NCI-H2227 (cell line): Measurements from ENCODE around the gene EPS15.
"Not testable (repeated sequence)": the region's sequence is repeated elsewhere in the genome, so short reads cannot be mapped to it uniquely, and the experiment has no call there.

Experiments used
- DNase-seq: peaks from one replicate; lab custom pipeline; 2025; ENCODE audit not compliant: unreplicated experiment; lab: John Stamatoyannopoulos, UW

The EPS15 gene

DNA sequence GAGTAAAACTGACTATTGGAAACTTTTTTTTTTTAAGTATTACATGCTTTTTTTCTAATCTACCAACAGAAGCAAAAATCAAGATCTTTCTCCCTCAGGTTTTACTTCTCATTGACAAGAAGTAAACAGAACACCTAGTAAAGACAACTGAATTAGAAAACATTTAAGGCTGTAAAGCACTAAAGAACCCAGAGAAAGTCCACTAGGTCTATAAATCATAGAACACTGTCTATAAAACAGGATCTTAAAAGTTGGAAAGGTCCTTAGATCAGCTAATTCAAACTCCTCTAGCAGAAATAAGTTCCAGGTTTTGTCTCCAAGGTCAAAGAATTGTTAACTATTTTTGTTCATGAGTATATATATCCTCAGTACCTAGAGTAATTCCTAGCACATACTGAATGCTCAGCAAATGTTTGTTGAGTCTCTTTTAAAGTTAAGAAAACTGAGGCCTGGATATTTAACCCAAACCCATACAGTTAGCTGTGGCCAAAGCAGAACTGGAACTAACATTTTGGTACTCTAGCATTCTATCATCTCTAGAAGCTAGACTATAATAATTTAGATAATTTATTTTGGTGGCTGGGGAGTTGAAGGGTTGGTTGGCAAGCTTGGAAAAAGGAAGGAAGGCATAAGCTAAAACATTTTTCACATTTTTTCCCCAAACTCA lies 3.0 kb downstream of the EPS15 start:
- DNase-seq = no peak

DNA sequence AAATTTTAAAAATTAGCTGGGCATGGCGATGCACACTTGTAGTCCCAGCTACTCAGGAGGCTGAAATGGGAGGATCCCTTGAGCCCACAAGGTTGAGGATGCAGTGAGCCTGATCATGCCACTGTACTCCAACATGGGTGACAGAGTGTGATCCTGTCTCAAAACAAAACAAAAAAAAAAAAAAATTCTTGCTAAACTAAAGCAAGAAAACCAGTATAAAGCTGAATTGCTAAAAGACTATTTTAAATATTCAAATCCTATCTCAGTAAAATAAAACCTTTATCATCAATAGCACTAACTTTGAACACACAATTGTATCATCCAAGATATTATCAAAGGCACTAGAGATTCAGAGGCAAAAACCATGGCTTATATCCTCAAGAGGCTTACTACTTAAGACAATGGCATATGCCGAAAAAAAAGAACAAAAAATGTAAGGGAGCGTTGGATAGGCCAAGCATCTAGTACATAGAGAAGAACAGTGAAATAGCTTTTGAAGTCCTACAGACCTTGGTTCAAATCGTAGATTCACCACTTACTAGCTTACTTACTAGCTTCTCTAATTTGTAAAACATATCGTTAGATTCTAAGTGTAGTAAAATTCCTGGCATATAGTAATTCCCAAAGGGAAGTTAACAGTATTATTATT lies 3.6 kb downstream of the EPS15 start:
- no peak for DNase-seq

DNA sequence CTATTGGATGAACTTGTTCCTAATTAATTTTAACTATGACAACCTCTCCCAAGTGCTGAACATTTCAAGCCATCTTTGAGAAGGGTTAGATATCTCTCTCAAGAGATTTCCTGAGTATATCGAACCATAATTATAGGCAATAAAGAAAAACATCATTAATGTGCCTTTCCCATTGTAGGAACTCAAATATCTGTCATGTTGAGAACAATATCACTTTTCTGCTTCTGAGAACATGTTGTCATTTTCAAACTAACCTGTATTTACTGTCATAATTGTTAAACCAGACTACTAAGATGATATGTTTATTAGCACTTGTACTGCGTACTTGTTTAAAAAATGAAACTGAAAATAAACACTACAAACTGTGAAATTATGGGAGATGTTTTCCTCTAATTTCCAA lies 4.3 kb downstream of the EPS15 start:
- DNase-seq = no peak

DNA sequence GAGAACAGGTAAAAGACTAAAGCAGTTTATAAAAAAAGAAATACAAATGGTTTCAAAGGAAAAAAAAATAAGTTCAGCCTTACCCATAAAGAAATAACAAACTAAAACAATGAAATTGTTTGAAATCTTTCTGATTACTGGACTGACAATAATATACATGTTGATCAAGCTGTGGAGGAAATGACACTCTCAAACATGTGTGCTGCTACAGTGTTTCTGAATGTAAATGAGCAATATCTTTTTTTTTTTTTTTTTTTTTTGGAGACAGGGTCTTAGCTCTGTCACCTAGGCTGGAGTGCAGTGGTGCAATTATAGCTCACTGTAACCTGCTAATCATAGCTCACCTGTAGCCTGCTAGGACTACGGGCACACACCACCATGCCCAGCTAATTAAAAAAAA lies 6.5 kb downstream of the EPS15 start:
- DNase-seq = no peak

DNA sequence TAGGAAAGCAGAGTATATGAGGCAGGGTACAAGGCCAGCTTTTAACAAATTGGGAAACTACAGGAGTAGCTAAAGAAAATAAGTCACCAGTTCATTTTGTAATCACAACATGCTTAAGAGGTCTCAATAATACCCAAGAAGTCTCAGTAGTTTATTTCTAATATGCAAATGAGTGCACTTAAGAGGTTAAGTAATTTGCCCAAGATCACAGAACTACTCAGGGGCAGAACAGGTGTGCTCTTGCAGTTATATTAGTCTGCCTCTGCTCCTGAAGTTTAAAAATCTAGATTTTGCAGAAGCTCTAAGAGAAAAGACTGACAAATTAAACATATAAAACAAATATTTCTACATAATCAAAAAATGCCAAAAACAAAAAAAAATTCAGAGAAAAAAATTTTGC lies 6.9 kb downstream of the EPS15 start:
- DNase-seq = no peak

DNA sequence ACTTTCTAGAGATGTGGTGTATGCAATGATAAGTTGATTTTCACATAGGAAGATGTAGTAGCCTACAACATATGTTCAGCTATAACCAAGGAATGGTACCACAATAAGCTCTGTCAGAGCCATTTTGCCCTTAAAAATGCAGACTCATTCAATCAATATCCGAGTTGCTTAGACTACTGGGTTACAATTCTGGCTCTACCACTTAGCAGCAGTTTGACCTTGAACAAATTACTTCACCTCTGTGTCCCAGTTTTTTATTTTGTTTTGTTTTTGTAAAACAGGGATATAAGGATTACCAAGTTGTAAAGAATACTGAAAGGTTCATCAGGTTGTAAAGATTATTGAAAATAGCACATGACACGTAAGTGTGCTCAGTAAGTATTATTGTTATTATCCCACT lies 9.3 kb downstream of the EPS15 start:
- no peak for DNase-seq

DNA sequence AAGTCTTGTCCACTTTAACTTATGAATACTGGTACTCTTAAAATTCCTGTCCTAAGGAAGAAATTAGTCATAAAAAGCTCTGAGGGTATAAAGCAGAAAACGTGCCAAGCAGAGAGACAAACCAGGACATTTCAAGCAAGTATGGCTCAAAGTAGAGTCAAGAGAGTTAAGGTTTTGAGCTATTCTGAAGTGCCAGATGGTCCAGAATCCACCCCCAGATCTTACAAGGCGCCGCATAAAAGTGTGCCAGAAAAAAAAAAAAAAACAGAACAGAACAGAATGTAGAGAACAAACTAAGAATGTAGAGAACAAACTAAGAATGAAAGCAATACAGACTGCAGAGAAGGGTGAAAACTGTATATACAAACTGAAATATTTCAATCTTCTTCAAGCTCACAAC lies 12.5 kb downstream of the EPS15 start:
- DNase-seq = no peak

DNA sequence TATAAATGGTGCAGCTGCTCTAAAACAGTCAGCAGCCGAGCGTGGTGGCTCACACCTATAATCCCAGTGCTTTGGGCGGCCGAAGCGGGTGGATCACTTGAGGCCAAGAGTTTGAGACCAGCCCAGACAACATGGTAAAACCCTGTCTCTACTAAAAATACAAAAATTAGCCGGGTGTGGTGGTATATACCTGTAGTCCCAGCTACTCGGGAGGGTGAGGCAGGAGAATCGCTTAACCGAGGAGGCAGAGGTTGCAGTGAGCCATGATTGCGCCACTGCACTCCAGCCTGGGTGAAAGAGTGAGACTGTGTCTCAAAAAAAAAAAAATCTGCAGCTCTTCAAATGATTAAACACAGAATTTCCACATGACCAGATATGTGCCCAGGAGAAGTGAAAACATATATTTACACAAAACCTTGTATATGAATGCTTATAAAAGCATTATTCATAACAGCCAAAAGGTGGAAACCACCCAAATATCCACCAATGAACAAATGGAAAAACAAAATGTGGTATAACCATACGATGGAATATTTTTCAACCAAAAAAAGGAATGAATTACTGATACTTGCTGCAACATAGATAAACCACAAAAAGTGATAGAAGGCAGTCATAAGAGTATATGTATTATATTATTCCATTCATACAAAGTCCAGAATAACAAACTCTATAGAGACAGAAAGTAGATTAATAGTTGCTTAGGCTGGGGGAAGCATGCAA lies 14.1 kb downstream of the EPS15 start:
- DNase-seq = no peak

DNA sequence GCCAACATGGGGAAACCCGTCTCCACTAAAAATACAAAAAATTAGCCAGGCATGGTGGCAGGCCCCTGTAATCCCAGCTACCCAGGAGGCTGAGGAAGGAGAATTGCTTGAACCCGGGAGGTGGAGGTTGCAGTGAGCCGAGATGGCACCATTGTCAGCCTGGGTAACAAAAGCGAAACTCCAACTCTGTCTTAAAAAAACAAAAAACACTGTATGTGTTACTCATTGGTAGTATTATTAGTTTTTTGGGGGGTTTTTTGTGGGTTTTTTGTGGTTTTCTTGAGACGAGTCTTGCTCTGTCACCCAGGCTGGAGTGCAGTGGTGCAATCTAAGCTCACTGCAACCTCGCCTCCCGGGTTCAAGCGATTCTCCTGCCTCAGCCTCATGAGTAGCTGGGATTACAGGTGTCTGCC lies 17.8 kb downstream of the EPS15 start:
- not testable (repeated sequence) for DNase-seq

DNA sequence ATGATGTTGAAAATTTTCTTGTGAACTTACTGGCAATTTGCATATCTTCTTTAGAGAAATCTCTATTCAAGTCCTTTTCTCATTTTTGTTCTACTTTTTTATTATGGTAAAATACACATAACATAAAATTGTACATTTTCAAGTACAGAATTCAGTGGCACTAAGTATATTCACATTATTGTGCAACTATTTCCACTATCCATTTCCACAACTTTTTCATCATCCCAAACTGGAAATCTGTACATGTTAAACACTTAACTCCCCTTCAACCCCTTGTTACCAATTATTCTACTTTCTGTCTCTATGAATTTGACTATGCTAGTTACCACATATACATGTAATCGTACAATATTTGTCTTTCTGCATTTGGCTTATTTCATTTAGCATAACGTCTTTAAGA lies 19.4 kb downstream of the EPS15 start:
- no peak for DNase-seq

DNA sequence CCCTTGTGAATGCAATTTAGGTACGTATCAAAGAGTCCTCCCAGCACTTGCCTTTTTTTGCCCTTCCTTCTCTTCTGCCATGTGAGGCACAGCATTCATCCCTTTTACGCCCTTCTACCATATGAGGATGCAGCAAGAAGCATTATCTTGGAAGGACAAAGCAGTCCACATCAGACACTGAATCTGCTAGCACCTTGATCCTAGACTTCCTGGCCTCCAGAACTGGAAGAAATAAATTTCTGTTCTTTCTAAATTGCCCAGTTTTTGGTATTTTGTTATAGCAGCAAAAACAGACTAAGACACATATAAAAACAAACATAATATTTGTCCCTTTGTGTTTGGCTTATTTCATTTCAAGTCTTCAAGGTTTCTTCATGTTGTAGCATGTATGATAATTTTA lies 20.1 kb downstream of the EPS15 start:
- DNase-seq = no peak

DNA sequence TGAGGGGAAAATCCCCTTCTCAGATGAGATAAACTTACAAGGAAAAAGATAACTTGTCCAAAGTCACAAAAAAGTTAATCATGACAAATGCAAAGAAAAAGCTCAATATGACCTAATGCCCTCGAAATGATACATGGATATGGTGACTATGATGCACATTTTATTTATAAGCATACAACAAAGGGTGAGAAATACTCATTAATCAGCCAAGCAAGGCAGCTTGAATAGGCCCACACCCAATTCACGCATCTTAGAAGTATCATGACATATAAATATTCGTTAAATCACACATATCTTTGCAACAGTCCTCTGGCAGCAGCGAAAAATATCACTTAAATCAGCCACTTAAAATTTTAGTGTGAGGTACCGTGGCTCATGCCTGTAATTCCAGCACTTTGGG lies 21.7 kb downstream of the EPS15 start:
- DNase-seq = no peak

DNA sequence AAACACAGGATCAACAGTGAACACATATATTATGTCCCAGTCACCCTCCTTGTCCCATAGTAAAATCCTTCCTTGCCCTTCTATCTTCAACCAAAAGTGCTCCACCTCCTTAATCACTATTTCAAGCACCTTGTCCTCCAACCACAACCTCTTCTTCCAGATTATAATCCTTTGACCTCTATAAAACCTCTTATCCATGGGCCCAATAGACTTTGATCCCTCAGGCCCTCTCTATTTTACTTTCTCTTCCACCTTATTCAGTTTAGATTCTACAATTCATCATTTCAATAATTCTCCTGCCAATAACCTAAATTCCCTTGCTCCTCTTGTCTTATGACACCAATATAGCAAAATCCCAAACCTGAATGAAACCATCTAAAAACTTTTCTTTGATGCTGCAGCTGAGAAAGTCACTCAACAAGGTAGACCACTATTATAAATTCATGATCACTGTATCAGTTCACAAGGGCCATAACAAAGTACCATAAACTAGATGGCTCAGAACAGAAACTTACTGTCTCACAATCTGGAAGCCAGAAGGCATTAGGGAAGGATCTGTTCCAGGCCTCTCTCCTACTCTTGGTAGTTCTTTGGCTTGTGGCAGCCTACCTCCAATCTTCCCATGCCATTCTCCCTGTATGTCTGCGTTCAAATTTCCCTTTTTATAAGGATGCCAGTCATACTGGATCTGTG lies 24.8 kb downstream of the EPS15 start:
- no peak for DNase-seq

DNA sequence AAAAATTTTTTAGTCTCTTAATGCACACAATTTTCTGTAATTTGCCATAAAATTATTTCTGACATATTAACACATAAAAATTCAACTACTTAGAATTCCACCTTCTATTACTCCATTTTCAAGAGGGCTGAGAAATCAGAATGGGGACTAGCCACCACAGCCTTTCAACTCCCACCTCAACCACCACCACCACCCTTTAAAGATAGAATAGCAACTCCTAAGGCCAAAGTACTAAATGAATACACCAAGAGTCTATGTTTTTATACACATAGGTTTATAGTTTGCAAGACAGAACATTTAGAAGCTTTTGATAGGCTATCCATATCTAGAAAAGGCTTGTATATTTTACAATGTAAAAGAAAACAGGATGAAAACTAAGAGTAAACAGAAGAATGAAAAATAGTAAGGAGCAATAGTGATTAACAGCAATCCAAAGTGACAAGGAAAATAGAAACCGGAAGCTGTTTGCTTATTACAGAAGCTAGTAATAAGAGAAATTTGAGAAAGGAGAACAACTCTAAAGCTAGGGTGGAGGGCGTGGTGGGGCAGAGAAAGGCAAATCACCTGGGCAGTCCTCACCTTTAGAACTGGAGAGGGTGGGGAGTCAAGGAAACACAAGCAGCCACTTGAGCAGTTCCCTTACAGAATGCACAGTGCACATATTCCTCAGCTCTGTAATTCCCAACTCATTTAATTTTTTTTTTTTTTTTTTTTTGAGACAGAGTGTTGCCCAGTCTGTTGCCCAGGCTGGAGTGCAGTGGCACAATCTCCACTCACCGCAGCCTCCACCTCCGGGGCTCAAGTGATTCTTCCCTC lies 27.7 kb downstream of the EPS15 start:
- no peak for DNase-seq

DNA sequence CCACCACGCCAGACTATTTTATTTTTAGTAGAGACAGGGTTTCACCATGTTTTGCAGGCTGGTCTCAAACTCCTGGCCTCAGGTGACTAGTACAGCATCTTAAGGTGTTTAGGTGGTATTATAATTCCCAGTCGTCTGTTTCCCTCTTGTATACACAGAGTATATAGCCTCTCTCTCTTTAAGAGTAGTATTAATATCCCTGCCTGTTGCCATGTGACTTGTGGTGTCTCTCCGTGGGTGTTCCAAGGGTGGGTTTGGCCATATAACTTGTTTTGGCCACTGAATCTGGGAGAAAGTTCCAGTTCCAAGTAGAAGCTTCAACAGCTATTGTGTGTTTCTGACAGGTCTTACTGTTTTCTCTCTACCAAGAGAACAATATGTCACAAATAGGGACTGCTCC lies 29.6 kb downstream of the EPS15 start:
- no peak for DNase-seq

DNA sequence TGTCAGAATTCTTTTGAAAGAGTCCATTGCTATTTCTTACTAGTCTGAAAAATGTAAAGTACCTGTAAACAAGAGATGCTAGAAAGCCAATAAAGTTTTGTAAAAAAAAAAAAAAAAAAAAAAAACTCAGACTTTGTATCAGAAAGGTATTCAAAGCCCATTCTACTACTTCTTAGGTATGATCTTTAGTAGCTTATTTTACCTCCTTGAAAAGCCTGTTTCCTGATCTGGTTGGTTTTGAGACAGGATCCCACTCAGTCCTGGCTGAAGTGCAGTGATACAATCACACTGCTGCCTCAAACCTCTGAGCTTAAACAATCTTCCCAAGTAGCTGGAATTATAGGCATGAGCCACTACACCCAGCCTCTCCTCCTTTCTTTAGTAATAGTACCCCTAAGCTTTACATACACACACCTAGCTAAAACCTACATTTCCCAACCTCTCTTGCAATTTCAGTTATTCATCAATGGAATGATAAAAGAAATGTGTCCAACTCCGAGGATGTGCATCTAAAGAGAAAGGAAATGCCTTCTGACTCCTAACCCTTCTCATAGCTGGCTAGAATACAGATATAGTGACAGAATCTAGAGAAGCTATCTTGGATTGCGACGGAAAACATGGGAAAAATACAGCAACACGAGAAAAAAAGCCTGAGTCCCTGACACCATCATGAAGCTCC lies 30.6 kb downstream of the EPS15 start:
- DNase-seq = no peak

DNA sequence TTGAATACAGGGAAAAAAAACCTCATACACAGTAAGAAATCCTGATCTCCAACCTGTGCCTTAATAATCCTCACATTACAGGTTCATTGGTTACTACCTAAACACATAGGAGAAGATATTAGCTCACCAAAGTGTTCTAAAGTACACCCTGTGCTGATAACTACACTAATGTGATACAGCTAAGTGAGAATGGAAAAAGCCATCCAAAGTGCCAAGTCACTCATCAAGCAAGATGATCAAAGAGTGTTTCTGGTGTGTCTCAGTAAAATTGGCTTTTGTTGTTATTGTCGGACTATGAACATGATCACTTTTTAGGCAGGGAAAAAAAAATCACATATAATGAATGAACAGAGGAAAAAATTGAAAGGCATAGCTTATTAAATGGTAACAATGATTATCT lies 31.4 kb downstream of the EPS15 start:
- DNase-seq = no peak

DNA sequence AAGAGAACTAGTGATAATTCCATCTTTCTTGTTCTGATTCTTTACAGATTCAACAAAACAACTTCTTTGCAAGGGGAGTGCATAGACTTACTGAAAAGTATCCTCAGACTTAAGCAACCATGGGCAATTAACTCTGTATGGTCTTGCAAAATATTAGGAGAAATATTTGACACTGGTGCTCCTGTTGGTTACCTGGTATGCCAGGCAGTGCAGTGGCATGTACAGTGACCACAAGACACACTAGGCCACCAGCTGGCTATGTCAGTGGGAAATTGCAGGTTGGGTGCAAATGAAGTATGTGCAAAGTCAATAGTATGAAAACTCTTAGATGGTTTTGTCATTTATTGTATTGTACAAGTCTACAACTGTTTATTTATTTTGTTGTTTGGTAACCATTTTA lies 34.5 kb downstream of the EPS15 start:
- DNase-seq = no peak

DNA sequence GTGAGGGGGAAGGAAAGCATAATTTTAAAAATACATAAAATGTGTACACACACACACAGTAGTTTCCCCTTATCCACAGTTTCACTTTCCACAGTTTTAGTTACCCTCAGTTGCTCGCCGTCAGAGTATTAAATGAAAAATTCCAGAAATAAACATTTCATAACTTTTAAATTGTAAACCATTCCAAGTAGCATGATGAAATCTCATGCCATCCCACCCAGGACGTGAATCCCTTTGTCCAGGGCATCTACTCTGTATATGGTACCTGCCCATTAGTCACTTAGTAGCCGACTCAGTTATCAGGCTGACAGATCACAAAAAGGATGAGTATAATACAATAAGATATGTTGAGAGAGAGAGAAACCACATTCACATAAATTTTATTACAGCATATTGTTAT lies 36.2 kb downstream of the EPS15 start:
- DNase-seq = no peak

DNA sequence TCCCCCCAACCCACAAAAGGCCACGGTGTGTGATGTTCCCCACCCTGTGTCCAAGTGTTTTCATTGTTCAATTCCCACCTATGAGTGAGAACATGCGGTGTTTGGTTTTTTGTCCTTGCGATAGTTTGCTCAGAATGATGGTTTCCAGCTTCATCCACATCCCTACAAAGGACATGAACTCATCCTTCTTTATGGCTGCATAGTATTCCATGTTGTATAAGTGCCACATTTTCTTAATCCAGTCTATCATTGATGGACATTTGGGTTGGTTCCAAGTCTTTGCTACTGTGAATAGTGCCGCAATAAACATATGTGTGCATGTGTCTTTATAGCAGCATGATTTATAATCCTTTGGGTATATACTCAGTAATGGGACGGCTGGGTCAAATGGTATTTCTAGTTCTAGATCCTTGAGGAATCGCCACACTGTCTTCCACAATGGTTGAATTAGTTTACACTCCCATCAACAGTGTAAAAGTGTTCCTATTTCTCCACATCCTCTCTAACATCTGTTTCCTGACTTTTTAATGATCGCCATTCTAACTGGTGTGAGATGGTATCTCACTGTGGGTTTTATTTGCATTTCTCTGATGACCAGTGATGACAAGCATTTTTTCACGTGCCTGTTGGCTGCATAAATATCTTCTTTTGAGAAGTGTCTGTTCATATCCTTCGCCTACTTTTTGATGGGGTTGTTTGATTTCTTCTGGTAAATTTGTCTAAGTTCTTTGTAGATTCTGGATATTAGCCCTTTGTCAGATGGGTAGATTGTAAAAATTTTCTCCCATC lies 44.0 kb downstream of the EPS15 start:
- DNase-seq = not testable (repeated sequence)
